ENCODE results near the gene PRDM16.

DNA sequence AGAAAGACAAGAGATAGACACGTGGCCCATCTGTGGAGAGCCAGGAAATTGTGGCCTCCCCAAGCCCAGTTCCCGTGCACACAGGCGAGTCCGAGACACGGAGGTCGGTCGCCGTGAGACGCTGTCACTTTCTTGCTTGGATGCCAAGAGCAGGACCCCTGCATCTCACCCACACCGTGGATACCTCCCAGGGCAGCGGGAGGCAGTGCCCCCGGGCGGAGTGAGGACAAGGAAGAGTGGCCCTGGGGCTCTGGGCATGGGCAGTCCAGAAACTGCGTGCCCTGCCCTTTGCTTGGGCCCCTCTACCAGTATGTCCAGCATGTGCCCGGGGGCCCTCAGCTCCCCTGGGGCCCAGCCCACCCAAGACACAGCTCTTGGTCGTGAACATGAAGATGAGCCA lies 360.8 kb downstream of the PRDM16 start:
- TF ChIP-seq POLR2A (IDR thresholded peaks at IDR 0.05; ENCODE audit: low read length) (no peak), GATA1 (IDR thresholded peaks at IDR 0.05; ENCODE audit: low read depth, low read length) (no peak)

All from erythroblast (primary cell).